ENCODE data around the gene CST7. TPM values are rescaled to one million over a fixed set of nuclear protein-coding genes. Genes with fewer than 3 reads are reported as not detected.

The CST7 gene
- total RNA-seq, 1 experiment from 2014 or later: not detected

DNA sequence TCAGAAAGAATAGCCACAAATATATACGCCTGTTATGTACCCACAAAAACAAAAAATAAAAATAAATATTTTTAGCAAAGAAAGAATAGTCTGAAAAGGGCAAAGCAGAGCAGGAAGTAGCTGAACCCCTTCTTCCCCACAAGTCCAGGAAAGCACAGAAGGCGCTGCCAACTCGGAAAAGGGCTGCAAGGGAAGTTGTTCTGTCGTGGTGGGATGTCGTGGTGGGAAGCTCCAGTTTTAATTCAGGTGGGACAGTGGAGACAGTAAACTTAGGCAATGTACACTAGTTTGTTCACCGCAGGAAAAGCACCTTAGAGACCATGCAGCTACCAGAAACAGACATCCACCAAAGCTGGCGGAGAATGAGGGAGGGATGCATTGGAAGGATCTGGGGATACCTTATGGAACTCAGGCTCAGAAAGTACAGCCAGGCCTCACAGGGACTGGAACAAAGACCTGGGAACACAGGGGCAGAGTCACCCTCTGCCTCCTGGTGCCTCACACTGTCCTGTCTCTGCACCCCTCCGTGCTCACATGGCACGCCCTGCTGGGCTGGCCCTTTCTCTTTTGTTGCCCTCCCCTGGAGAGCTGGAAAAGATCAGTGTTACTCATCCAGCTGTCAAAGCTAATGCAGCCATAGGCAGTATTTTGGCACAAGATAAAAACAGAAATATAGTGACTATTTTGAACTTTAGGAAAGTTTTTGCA, 46.8 kb downstream of the CST7 start:
- CTCF ChIA-PET: interaction anchor here (3.3 to 3.6 kb wide), 2 partner anchors 68 to 403 kb away, joined by 19 to 31 read pairs; no protein-coding TSS in a partner anchor
- Histone ChIP-seq H3K79me2 (ENCODE audit: insufficient read depth, low read length) (peaks cover 14% of the 10 kb centered on the region), H3K4me3 (replicated peaks in 1 of 2; ENCODE audit: low read depth in 1 of 2, low read length in 2 of 2) (no peak overlapping the region), H3K36me3 (ENCODE audit: control insufficient read depth in 1 of 2, insufficient read depth in 2 of 2, low read length in 2 of 2) (no peaks in the 10 kb centered on the region), H2AFZ (ENCODE audit: low read depth, low read length, poor library complexity, severe bottlenecking) (no peak overlapping the region), H3K27ac (ENCODE audit: low read depth, low read length) (no peak overlapping the region), H3K4me1 (ENCODE audit: control insufficient read depth in 1 of 2, insufficient read depth in 2 of 2, low read length in 2 of 2) (peaks cover 12 to 32% of the 10 kb centered on the region in 2 experiments), H3K9ac (ENCODE audit: low read length) (no peak overlapping the region), H4K20me1 (ENCODE audit: insufficient read depth) (no peaks in the 10 kb centered on the region), H3K4me2 (ENCODE audit: low read length) (no peak overlapping the region), H3K9me3 (ENCODE audit: control insufficient read depth in 1 of 2, insufficient read depth in 1 of 2, low read depth in 1 of 2, low read length in 2 of 2) (no peaks in the 10 kb centered on the region), H3K27me3 (ENCODE audit: insufficient read depth, low read length) (peaks cover 16% of the 10 kb centered on the region; the same call in 1 of the 2 replicates), H3K9me2 (ENCODE audit: insufficient read depth) (no peaks in the 10 kb centered on the region)
- TF ChIP-seq RAD21 (IDR thresholded peaks at IDR 0.05; ENCODE audit: low read depth) (no peak), EZH2phosphoT487 (IDR thresholded peaks at IDR 0.05; ENCODE audit: borderline replicate concordance) (no peak), CBX3 (IDR thresholded peaks at IDR 0.05; ENCODE audit: low read depth) (no peak), SP1 (IDR thresholded peaks at IDR 0.05; ENCODE audit: low read depth) (no peak), POLR2AphosphoS5 (IDR thresholded peaks at IDR 0.05; ENCODE audit: low read depth, low read length) (no peak), SIN3A (IDR thresholded peaks at IDR 0.05; ENCODE audit: low read depth) (no peak), POLR2A (IDR thresholded peaks at IDR 0.05; ENCODE audit: borderline replicate concordance, extremely low read depth, insufficient read depth, insufficient read length) (no peak), ZNF274 (IDR thresholded peaks at IDR 0.05; ENCODE audit: low read depth, low read length) (no peak), EGR1 (IDR thresholded peaks at IDR 0.05; ENCODE audit: low read depth) (no peak), YY1 (IDR thresholded peaks at IDR 0.05; ENCODE audit: extremely low read depth, insufficient replicate concordance, low read depth, low read length) (no peak), ELF1 (IDR thresholded peaks at IDR 0.05; ENCODE audit: borderline replicate concordance, low read depth) (no peak), TCF7L2 (IDR thresholded peaks at IDR 0.05; ENCODE audit: borderline replicate concordance, extremely low read depth, insufficient read depth, insufficient read length) (no peak), FOSL1 (IDR thresholded peaks at IDR 0.05; ENCODE audit: low read depth) (no peak), ZFX (IDR thresholded peaks at IDR 0.05) (no peak), ZBTB33 (IDR thresholded peaks at IDR 0.05; ENCODE audit: extremely low read depth, insufficient replicate concordance, low read length) (no peak), JUND (IDR thresholded peaks at IDR 0.05) (no peak), EZH2 (IDR thresholded peaks at IDR 0.05) (no peak), REST (IDR thresholded peaks at IDR 0.05; ENCODE audit: low read depth) (no peak), ATF3 (IDR thresholded peaks at IDR 0.05) (no peak), MAX (IDR thresholded peaks at IDR 0.05) (no peak)
- ATAC-seq: no peak
- no peak for DNase-seq (ENCODE audit: low read depth, low spot score)
- no TSS peak for BruUV-seq (replicated peaks)
- RAD21 ChIA-PET (ENCODE audit: low non-redundant PET in 1 of 2, low total read pairs in 2 of 2, uncharacterized antibody in 2 of 2, unreplicated experiment in 2 of 2): interaction anchor here (0.8 to 1.4 kb wide), 2 partner anchors 69 to 183 kb away, joined by 3 read pairs; no protein-coding TSS in a partner anchor
- POLR2A ChIA-PET: no interaction called here
- intact Hi-C loops (cut with micrococcal nuclease): no loop called here
